H1 (cell line): ENCODE results near the gene UBAP2L. TPM values are rescaled to one million over a fixed set of nuclear protein-coding genes. Genes with fewer than 3 reads are reported as not detected.

Source experiments
- CTCF ChIA-PET: fragments of 300-600 bp; sonication (Branson Sonifier 250); formaldehyde crosslinking; loops from one replicate; lab custom pipeline; 2021; ENCODE audit not compliant: partially characterized antibody; lab: Charles Lee
- POLR2A ChIA-PET: fragments of 300-600 bp; sonication (Branson Sonifier 250); formaldehyde crosslinking; loops from one replicate; lab custom pipeline; 2021; ENCODE audit warnings: inconsistent platforms; ENCODE audit not compliant: partially characterized antibody; lab: Charles Lee
- DNase-seq, 2 experiments: peaks; one replicate each; pipeline versions ENCODE4 v3.0.0 to v3.0.0-alpha.2; 2010 to 2022; ENCODE audit warnings: low spot score in 2 of 2, low read depth in 1 of 2, mixed read lengths in 1 of 2
- FAIRE-seq: peaks from 2 replicates; lab custom pipeline; 2011; peaks lifted over from hg19 to GRCh38; lab: Jason Lieb, UNC
- H2AFZ ChIP-seq: 2 replicates; pipeline ENCODE4 v1.8.1; 2012; ENCODE audit warnings: low read length, inconsistent platforms
- H2AK5ac ChIP-seq: 2 replicates; pipeline ENCODE4 v1.6.1; 2013; ENCODE audit warnings: low read depth, low read length
- H2BK120ac ChIP-seq: replicated peaks from 2 replicates; pipeline ENCODE3; 2013; ENCODE audit warnings: low read depth, low read length, inconsistent platforms
- H2BK12ac ChIP-seq: 2 replicates; pipeline ENCODE4 v1.6.1; 2013; ENCODE audit warnings: low read depth, low read length
- H2BK15ac ChIP-seq: 2 replicates; pipeline ENCODE4 v1.6.1; 2013; ENCODE audit warnings: low read length
- H2BK20ac ChIP-seq: 2 replicates; pipeline ENCODE4 v1.6.1; 2013; ENCODE audit warnings: low read length
- H2BK5ac ChIP-seq: 2 replicates; pipeline ENCODE4 v1.6.1; 2013; ENCODE audit warnings: low read depth, low read length
- H3K14ac ChIP-seq: 2 replicates; pipeline ENCODE4 v1.6.1; 2013; ENCODE audit warnings: inconsistent platforms; ENCODE audit not compliant: insufficient read length
- H3K18ac ChIP-seq: 2 replicates; pipeline ENCODE4 v1.6.1; 2013; ENCODE audit warnings: low read length; ENCODE audit errors: extremely low read depth
- H3K23ac ChIP-seq: 2 replicates; pipeline ENCODE4 v1.6.1; 2013; ENCODE audit warnings: inconsistent platforms; ENCODE audit not compliant: insufficient read length
- H3K23me2 ChIP-seq: 2 replicates; pipeline ENCODE4 v1.6.1; 2013; ENCODE audit warnings: low read depth, low read length
- H3K27ac ChIP-seq: 2 replicates; pipeline ENCODE4 v1.6.1; 2011; ENCODE audit warnings: low read depth, low read length, inconsistent platforms
- H3K27me3 ChIP-seq, 4 experiments: replicated peaks in 1 of 4; 1 replicate in 1 of 4; 2 replicates in 3 of 4; pipeline versions ENCODE4 v1.6.1 to v1.8.1; 2011 to 2013; ENCODE audit warnings: low read length in 3 of 4, mild to moderate bottlenecking in 3 of 4, inconsistent platforms in 2 of 4, mixed read lengths in 2 of 4, moderate library complexity in 1 of 4; ENCODE audit not compliant: control insufficient read depth in 3 of 4, insufficient read depth in 3 of 4; ENCODE audit errors: extremely low read depth in 1 of 4
- H3K36me3 ChIP-seq, 4 experiments: 2 replicates each; pipeline versions ENCODE4 v1.6.1 to v1.8.1; 2011 to 2013; ENCODE audit warnings: mild to moderate bottlenecking in 4 of 4, low read length in 3 of 4, moderate library complexity in 2 of 4, control low read depth in 1 of 4, inconsistent platforms in 1 of 4; ENCODE audit not compliant: insufficient read depth in 4 of 4, control insufficient read depth in 2 of 4
- H3K4ac ChIP-seq: replicated peaks from 2 replicates; pipeline ENCODE3; 2013; ENCODE audit warnings: low read length, low read depth, mixed read lengths, inconsistent platforms; ENCODE audit not compliant: insufficient read length
- H3K4me1 ChIP-seq, 4 experiments: replicated peaks in 1 of 4; 1 replicate in 1 of 4; 2 replicates in 3 of 4; pipeline versions ENCODE4 v1.6.1 to v1.8.1; 2011 to 2013; ENCODE audit warnings: low read length in 3 of 4, inconsistent platforms in 2 of 4, mixed read lengths in 1 of 4; ENCODE audit not compliant: insufficient read depth in 4 of 4, control insufficient read depth in 3 of 4
- H3K4me2 ChIP-seq, 2 experiments: 2 replicates each; pipeline versions ENCODE4 v1.6.1 to v1.8.1; 2011 to 2013; ENCODE audit warnings: low read depth in 2 of 2, low read length in 2 of 2, control low read depth in 1 of 2, inconsistent platforms in 1 of 2, mild to moderate bottlenecking in 1 of 2; ENCODE audit not compliant: insufficient read depth in 1 of 2
- H3K4me3 ChIP-seq, 4 experiments: fragments of 200-600, 300-600 bp in 1 of 4; sonication (generic), shearing (Covaris generic), sonication (Bioruptor Twin) in 1 of 4; 2 replicates each; pipeline versions ENCODE4 v1.5.1 to v1.8.1; 2011 to 2016; ENCODE audit warnings: low read length in 4 of 4, low read depth in 3 of 4, control low read depth in 2 of 4, inconsistent platforms in 2 of 4, mild to moderate bottlenecking in 2 of 4, mixed read lengths in 1 of 4, moderate library complexity in 1 of 4; ENCODE audit not compliant: insufficient read depth in 2 of 4; ENCODE audit errors: extremely low read depth in 1 of 4
- H3K56ac ChIP-seq: replicated peaks from 2 replicates; pipeline ENCODE3; 2013; ENCODE audit warnings: low read depth, mild to moderate bottlenecking, mixed read lengths, low read length, inconsistent platforms; ENCODE audit not compliant: insufficient read length
- H3K79me1 ChIP-seq: 2 replicates; pipeline ENCODE4 v1.6.1; 2013; ENCODE audit warnings: low read depth, low read length, control low read depth
- H3K79me2 ChIP-seq, 2 experiments: 2 replicates each; pipeline versions ENCODE4 v1.6.1 to v1.8.1; 2012 to 2013; ENCODE audit warnings: low read length in 2 of 2, mild to moderate bottlenecking in 2 of 2, inconsistent platforms in 1 of 2; ENCODE audit not compliant: insufficient read depth in 2 of 2, control insufficient read depth in 1 of 2
- H3K9ac ChIP-seq, 4 experiments: replicated peaks in 1 of 4; 1 replicate in 1 of 4; 2 replicates in 3 of 4; pipeline versions ENCODE4 v1.6.1 to v1.8.1; 2011 to 2013; ENCODE audit warnings: low read depth in 3 of 4, low read length in 3 of 4, control low read depth in 2 of 4, mild to moderate bottlenecking in 2 of 4, moderate library complexity in 2 of 4, inconsistent platforms in 1 of 4; ENCODE audit errors: extremely low read depth in 1 of 4
- H3K9me3 ChIP-seq, 2 experiments: 2 replicates each; pipeline versions ENCODE4 v1.6.1 to v1.8.1; 2012 to 2013; ENCODE audit warnings: mild to moderate bottlenecking in 2 of 2, moderate library complexity in 2 of 2, control low read depth in 1 of 2, inconsistent platforms in 1 of 2, low read depth in 1 of 2, low read length in 1 of 2, mixed read lengths in 1 of 2; ENCODE audit not compliant: insufficient read depth in 2 of 2
- H4K20me1 ChIP-seq, 2 experiments: replicated peaks in 1 of 2; 2 replicates each; pipeline versions ENCODE3 to v1.8.1; 2011 to 2013; ENCODE audit warnings: inconsistent platforms in 2 of 2, low read length in 2 of 2, mild to moderate bottlenecking in 1 of 2; ENCODE audit not compliant: insufficient read depth in 2 of 2, control insufficient read depth in 1 of 2
- H4K5ac ChIP-seq: 2 replicates; pipeline ENCODE4 v1.6.1; 2013; ENCODE audit warnings: low read length, low read depth, mixed read lengths, inconsistent platforms; ENCODE audit not compliant: insufficient read length
- H4K8ac ChIP-seq: 2 replicates; pipeline ENCODE4 v1.8.0; 2013; ENCODE audit warnings: mild to moderate bottlenecking, moderate library complexity, low read length, inconsistent platforms; ENCODE audit not compliant: insufficient read depth; ENCODE audit errors: extremely low read depth
- H4K91ac ChIP-seq: replicated peaks from 2 replicates; pipeline ENCODE3; 2013; ENCODE audit warnings: low read length, mixed read lengths, inconsistent platforms; ENCODE audit not compliant: insufficient read length
- CBX5 ChIP-seq: fragments of 300-800, 300-1000 bp; sonication (generic); IDR thresholded peaks from 2 replicates; pipeline ENCODE4 v1.7.1; 2016; ENCODE audit warnings: antibody characterized with exemption, low read length, low read depth
- RAD21 ChIP-seq, 2 experiments: IDR thresholded peaks in 1 of 2; conservative IDR thresholded peaks in 1 of 2; 2 replicates each; pipeline ENCODE4 v1.6.1; 2011; ENCODE audit warnings: low read depth in 2 of 2, low read length in 2 of 2, improper control_type of control experiment in 1 of 2, inconsistent platforms in 1 of 2, mild to moderate bottlenecking in 1 of 2, moderate library complexity in 1 of 2
- WGBS, 2 experiments: shearing (Covaris generic) in 1 of 2; methylation state at CpG; one replicate each; pipeline versions ENCODE4 v1.1.6 to v1.1.7; 2013 to 2015; ENCODE audit warnings: low lambda C conversion rate in 2 of 2, mixed read lengths in 2 of 2, inconsistent platforms in 1 of 2, low coverage in 1 of 2, missing lambda C conversion rate in 1 of 2; ENCODE audit not compliant: insufficient replicate concordance in 2 of 2, insufficient coverage in 1 of 2, insufficient read length in 1 of 2; ENCODE audit errors: extremely low coverage in 1 of 2, missing lambda C conversion rate in 1 of 2; 5-methylcytosine and 5-hydroxymethylcytosine counted together
- polyA plus RNA-seq, 7 experiments: library from polyadenylated mRNA; depleted of rRNA in 3 of 7; stranded (reverse) in 5 of 7; unstranded in 2 of 7; fragments of >200 nt in 5 of 7; fragments of 200-250 nt in 2 of 7; gene quantifications; 1 replicate in 5 of 7; 2 replicates in 1 of 7; 4 replicates in 1 of 7; pipeline versions ENCODE4 v1.2.1 to v1.2.3, GENCODE V29; 2011 to 2013; ENCODE audit warnings: missing spikeins in 2 of 7, mixed read lengths in 2 of 7
- total RNA-seq: library from RNA; stranded (reverse); fragmentation: NEBNext Ultra II Directional; extraction: Animal tissue kit (Norgen Biotek cat#: 25700); gene quantifications from 2 replicates; pipeline ENCODE4 v1.2.1, GENCODE V29; 2021
- TF ChIP-seq, protein P1 (sequence below), 3 experiments: IDR thresholded peaks; 1 replicate in 2 of 3; 2 replicates in 1 of 3; pipeline versions ENCODE4 v1.5.1 to v1.6.1; 2011; ENCODE audit warnings: low read length in 3 of 3, mild to moderate bottlenecking in 3 of 3, inconsistent platforms in 2 of 3, low read depth in 1 of 3, moderate library complexity in 1 of 3; ENCODE audit not compliant: insufficient read depth in 1 of 3; ENCODE audit errors: control extremely low read depth in 1 of 3

UBAP2L gene
- total and polyA plus RNA-seq, 2 of the 8 experiments (the other 6 are each of a cell fraction or from before 2014, with no cell fraction given): 254 to 349 TPM

GRCh38 chr1:154276797-154277196 lies 56.0 kb downstream of the UBAP2L start:
- Histone ChIP-seq H3K18ac (no peak overlapping the region), H4K8ac (no peak overlapping the region), H3K56ac (no peak overlapping the region), H2BK15ac (no peak overlapping the region), H3K4me3 (no peak overlapping the region), H2BK20ac (no peak overlapping the region), H3K14ac (no peak overlapping the region), H3K9me3 (no peaks in the 10 kb centered on the region), H2AFZ (no peak overlapping the region), H4K5ac (no peak overlapping the region), H3K79me2 (peaks cover 0 to 6% of the 10 kb centered on the region in 2 experiments; a peak in 1 of 4 replicates), H3K23me2 (no peaks in the 10 kb centered on the region; the same call in none of the 2 replicates), H2BK12ac (no peak overlapping the region), H3K4me1 (peaks cover 0 to 5% (median 0%) of the 10 kb centered on the region in 4 experiments; a peak in 2 of 7 replicates), H3K27ac (no peak overlapping the region), H3K4me2 (no peak overlapping the region), H3K27me3 (no peaks in the 10 kb centered on the region), H2AK5ac (no peak overlapping the region), H4K91ac (no peak overlapping the region), H3K36me3 (peaks cover 0 to 20% (median 13%) of the 10 kb centered on the region in 4 experiments; a peak in 4 of 8 replicates), H3K23ac (no peak overlapping the region), H3K9ac (no peak overlapping the region), H4K20me1 (no peaks in the 10 kb centered on the region), H2BK120ac (no peak overlapping the region), H3K4ac (no peak overlapping the region), H2BK5ac (no peak overlapping the region), H3K79me1 (no peaks in the 10 kb centered on the region; the same call in 1 of the 2 replicates)
- FAIRE-seq (no peak), DNase-seq (peak in 1 of 2 experiments; percentile 51)
- 88% methylated on average over 7 of the region's 7 CpGs; no CpG with 5 or more reads in 1 of the 2 experiments for WGBS, 2 experiments
- POLR2A ChIA-PET: interaction anchor here (1.0 to 1.3 kb wide), 2 partner anchors 58 to 73 kb away, joined by 3 to 4 read pairs; no protein-coding TSS in a partner anchor
- CTCF ChIA-PET: interaction anchor here (0.9 to 4.5 kb wide), 15 partner anchors 13 to 98 kb away, joined by 3 to 84 read pairs (median 5); partner anchors contain the start of gene AQP10
- TF ChIP-seq CBX5 (no peak), RAD21 (IDR thresholded peaks at IDR 0.05 in 1 of 2, conservative IDR thresholded peaks at IDR 0.05 in 1 of 2; ENCODE audit: low read depth in 2 of 2, low read length in 2 of 2) (peak; percentile 62 to 67)
- TF ChIP-seq, protein P1, sequence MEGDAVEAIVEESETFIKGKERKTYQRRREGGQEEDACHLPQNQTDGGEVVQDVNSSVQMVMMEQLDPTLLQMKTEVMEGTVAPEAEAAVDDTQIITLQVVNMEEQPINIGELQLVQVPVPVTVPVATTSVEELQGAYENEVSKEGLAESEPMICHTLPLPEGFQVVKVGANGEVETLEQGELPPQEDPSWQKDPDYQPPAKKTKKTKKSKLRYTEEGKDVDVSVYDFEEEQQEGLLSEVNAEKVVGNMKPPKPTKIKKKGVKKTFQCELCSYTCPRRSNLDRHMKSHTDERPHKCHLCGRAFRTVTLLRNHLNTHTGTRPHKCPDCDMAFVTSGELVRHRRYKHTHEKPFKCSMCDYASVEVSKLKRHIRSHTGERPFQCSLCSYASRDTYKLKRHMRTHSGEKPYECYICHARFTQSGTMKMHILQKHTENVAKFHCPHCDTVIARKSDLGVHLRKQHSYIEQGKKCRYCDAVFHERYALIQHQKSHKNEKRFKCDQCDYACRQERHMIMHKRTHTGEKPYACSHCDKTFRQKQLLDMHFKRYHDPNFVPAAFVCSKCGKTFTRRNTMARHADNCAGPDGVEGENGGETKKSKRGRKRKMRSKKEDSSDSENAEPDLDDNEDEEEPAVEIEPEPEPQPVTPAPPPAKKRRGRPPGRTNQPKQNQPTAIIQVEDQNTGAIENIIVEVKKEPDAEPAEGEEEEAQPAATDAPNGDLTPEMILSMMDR (IDR thresholded peaks at IDR 0.05; ENCODE audit: control extremely low read depth in 1 of 3, insufficient read depth in 1 of 3, low read depth in 1 of 3, low read length in 3 of 3): peak; percentile 56 to 58 (median 56)
